Activated CD8-positive, alpha-beta memory T cell treated with anti-CD3 and anti-CD28 coated beads, Interleukin-2, amount 50 U/mL, for 48 hours (primary cell): Measurements from ENCODE around the gene LIMK2.
"Not testable (repeated sequence)": the region's sequence is repeated elsewhere in the genome, so short reads cannot be mapped to it uniquely, and the experiment has no call there.

Experiments used
- DNase-seq: peaks from one replicate; pipeline ENCODE4 v3.0.0-alpha.2; 2020

The LIMK2 gene

GRCh38 chr22:31244943-31245451 lies 32.9 kb downstream of the LIMK2 start:
- no peak for DNase-seq

GRCh38 chr22:31245998-31246397 lies 33.9 kb downstream of the LIMK2 start:
- DNase-seq = not testable (repeated sequence)

- DNase-seq = no peak
Observed at GRCh38 chr22:31246687-31247086, 34.6 kb downstream of the LIMK2 start.

DNA sequence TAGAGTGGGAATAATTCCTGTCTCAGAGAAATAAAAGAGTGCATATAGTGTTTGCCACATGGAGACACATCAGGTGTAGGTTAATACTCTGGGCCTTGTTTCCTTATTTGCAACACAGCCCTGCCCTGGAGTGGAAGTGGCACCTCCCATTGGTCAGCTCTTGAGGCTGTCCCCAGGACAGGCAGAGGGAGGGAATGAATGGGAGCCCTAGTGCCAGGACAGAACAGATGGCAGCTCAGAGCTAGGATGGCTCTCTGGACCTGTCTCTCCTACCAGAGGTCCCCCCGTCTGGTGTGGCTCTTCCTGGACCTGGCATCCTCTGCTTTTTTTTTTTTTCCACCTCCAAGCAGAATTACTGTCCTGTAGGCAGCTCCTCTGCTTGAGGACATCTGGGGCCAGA lies 35.6 kb downstream of the LIMK2 start:
- no peak for DNase-seq

- DNase-seq = peak; percentile 73
Observed at GRCh38 chr22:31248138-31248745, 36.1 kb downstream of the LIMK2 start.

DNA sequence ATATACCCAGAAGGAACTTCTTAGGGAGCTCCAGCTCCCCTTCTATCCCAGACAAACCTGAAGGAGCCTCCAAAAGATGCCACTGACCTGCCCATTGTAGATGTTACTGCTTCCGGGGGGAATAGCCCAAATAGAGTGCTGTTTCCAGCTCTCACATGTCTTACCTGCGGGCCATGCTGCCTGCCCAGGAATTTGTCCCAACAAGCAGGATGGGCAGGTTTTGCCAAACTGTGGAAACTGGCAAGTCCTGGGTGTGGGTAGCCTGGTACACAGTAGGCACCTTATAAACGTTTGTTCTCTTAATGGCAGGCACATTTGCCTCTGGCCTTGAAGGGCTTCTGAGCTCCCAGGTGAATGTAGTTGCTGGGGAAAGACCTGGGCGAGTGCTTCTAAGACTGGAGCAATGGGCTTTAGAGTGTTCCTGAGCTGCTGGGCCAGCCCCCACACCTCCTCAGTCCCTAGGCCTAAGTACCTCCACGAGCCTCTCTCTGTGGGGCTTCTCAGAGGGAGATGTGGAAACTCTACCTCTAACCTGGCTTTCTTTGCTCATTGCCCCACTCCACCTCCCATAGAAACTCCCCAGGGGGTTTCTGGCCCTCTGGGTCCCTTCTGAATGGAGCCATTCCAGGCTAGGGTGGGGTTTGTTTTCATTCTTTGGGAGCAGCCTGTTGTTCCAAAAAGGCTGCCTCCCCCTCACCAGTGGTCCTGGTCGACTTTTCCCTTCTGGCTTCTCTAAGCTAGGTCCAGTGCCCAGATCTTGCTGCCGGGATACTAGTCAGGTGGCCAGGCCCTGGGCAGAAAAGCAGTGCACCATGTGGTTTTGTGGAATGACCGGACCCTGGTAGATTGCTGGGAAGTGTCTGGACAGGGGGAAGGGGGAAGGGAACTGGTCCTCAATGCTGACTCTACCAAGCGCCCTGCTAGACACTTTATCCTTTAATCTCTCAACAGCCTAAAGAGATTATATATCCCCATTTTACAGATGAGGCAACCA lies 37.2 kb downstream of the LIMK2 start:
- DNase-seq = no peak

DNA sequence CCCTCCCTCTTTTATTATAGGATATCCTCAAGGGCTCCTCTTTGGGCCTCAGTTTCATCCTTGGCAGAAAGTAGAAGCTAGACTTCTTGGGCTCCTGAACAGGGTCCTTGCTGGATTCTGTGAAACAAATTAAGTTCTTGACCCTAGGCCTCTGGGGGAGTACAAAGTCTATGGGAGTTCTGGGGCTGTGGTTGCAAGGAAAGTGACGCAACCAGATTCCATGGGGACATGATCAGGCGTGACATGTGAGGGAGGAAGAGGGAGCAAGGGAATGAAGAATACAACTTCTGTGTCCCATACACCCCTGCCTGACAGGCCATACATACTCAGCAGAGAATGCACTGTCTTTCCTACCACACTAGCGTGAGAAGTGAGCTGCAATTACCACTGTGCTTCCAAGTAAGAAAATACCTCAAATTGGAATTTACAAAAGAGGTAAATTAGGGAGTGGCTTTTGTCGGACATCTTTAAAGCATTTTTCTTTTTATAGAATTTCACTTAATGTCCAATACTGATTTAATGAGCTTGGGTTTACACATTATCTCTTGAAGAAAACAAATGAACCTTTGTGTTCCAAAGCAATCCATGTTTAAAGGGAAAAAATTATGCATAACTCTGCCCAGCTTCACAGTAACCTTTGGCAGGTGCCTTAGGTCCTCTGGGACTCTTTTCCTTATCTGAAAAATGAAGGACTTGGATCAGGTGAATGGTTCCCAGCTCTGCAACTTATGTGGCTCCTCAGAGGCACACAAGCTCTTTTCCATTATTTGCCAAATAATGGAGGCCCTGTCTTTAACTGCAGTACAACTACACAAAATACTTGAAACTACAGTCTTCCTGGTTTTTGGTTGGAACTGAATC lies 38.9 kb downstream of the LIMK2 start:
- DNase-seq = no peak

DNA sequence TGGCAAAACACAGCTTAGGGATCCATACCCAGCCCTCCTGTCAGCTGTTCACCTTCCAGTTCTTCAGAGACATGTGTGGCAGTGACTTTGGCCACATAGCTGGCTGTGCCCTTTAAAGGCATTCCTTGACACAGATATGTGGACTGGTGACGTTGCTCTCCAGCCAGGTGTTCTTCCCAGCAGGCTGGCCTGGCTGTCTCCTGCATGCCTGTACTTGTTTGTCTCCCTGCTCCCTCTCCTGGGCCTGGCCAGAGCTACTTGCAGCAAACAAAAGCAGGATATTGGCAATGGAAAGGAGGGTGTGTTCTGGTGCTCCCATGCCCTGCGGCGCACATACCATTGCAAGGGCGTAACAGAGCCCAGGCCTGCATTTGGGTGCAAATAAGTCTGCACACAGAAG lies 41.9 kb downstream of the LIMK2 start:
- DNase-seq = no peak

GRCh38 chr22:31259798-31260473 lies 47.8 kb downstream of the LIMK2 start:
- DNase-seq = no peak

DNA sequence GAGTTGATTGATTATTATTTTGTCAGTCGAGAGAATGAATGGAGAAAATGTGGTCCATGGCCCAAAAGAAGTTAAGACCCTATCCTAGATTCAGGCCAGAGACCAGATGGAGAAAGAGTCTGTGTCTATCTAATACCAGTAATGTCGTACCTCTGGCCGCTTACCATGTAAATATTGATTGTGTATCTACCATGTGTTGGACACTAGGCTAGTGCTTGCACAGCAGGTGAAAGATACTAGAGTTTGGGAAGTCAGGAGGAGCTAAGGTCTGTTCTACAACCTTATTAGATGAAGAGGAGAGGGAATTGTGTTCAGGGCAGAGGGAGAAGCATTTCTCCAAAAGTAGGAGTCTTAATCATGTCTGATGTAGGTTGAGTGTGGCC lies 48.4 kb downstream of the LIMK2 start:
- DNase-seq = no peak

- no peak for DNase-seq
Observed at GRCh38 chr22:31262312-31263133, 50.4 kb downstream of the LIMK2 start.

GRCh38 chr22:31263896-31264640 lies 52.0 kb downstream of the LIMK2 start:
- DNase-seq = no peak

- DNase-seq = no peak
Observed at GRCh38 chr22:31268281-31268680, 56.2 kb downstream of the LIMK2 start.

GRCh38 chr22:31269892-31270579 lies 57.9 kb downstream of the LIMK2 start:
- no peak for DNase-seq

DNA sequence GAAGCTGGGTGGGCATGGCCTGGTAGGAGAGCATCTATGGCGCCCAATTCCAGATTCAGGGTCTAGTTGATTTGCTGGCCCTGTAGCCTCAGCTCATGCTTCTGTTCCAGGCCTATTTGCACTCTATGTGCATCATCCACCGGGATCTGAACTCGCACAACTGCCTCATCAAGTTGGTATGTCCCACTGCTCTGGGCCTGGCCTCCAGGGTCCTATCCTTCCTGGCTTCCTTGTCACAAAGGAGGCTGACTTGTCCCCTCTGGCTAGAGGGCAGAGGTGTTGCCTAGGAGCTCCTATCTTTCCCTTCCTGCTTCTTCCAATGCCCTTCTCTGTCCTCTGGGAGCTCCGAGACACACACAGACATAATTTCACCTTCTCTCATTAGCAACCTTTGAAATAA lies 58.9 kb downstream of the LIMK2 start:
- DNase-seq = no peak

DNA sequence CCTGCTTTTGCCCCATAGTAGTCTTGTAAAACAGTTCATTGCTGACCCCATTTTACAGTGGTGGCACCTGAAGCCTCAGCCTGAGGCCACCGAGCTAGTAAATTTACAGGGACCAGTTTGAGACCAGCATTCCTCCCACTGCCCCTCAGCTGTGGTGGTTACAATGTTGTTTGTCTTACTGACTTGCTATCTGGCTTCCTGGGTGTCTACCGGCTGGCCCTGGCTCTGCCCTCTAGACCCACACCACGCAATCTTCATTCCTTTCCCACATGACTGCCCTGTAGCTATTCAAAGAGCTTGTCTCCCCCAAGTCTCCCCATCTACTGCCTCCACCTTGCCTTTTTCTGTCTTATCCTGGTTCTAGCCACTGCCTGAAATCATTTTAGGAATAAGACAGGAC lies 59.4 kb downstream of the LIMK2 start:
- no peak for DNase-seq

GRCh38 chr22:31272522-31273446 lies 60.7 kb downstream of the LIMK2 start:
- DNase-seq = no peak

DNA sequence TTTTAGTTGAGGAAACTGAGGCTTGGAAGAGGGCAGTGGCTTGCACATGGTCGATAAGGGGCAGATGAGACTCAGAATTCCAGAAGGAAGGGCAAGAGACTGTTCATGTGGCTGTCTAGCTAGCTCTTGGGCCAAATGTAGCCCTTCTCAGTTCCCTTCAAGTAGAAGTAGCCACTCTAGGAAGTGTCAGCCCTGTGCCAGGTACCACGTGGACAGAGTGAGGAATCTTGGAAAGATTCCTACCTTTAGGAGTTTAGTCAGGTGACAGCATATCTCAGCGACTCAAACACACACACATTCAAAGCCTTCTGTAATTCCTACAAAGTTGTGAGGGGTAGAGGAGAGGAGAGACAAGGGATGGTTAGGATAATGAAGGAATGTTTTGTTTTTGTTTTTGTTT lies 61.9 kb downstream of the LIMK2 start:
- DNase-seq = no peak

DNA sequence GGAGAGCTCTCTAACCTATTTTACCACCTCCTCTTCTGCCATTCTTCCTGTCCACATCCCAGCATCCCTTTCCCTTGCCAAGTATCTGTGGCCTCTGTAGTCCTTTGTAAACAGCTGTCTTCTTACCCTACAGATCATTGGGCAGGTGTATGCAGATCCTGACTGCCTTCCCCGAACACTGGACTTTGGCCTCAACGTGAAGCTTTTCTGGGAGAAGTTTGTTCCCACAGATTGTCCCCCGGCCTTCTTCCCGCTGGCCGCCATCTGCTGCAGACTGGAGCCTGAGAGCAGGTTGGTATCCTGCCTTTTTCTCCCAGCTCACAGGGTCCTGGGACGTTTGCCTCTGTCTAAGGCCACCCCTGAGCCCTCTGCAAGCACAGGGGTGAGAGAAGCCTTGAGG lies 62.9 kb downstream of the LIMK2 start:
- DNase-seq = no peak
